Epidermal melanocyte (primary cell): Measurements from ENCODE around the gene MRPS15.

Experiments used
- DNase-seq: peaks from one replicate; pipeline ENCODE4 v3.0.0; 2011; ENCODE audit warnings: low spot score; ENCODE audit not compliant: insufficient read length

MRPS15 gene

GRCh38 chr1:36458910-36459309, 5.3 kb downstream of the MRPS15 start:
- DNase-seq = no peak

GRCh38 chr1:36457691-36458090, 6.5 kb downstream of the MRPS15 start:
- no peak for DNase-seq

- DNase-seq = no peak
Observed at GRCh38 chr1:36456391-36456928, 7.7 kb downstream of the MRPS15 start.

GRCh38 chr1:36455386-36455785, 8.8 kb downstream of the MRPS15 start:
- DNase-seq = no peak

- DNase-seq = no peak
Observed at GRCh38 chr1:36453600-36454388, 10.4 kb downstream of the MRPS15 start.

- DNase-seq = no peak
Observed at GRCh38 chr1:36453051-36453450, 11.1 kb downstream of the MRPS15 start.

- no peak for DNase-seq
Observed at GRCh38 chr1:36450919-36451305, 13.3 kb downstream of the MRPS15 start.

- DNase-seq = peak; percentile 99
Observed at GRCh38 chr1:36450270-36450918, 13.8 kb downstream of the MRPS15 start, which contains the start of gene OSCP1. Gene OSCP1, minus strand, starts transcription at chr1:36450451. Its CDS starts 82 bp downstream, at chr1:36450369.

GRCh38 chr1:36448530-36449056, 15.6 kb downstream of the MRPS15 start:
- DNase-seq = no peak

DNA sequence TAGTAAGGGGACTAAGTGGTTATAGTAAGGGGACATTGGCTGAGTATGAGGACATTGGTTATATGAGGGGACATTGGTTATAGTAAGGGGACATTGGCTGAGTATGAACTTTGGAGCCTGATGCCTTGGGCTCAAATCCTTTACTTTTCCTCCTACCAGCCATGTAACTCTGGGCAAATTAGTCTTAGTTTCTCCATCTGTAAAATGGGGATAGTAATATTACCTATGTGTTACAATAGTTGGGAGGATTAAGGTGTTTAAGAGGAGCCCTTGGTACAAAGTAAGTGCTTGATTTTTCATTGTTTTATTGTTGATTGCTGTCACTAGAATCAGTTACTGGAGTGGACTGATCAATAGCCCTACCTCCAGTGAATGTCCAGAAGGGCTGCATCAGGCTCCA, 16.7 kb downstream of the MRPS15 start:
- no peak for DNase-seq

- no peak for DNase-seq
Observed at GRCh38 chr1:36446746-36447145, 17.4 kb downstream of the MRPS15 start.

DNA sequence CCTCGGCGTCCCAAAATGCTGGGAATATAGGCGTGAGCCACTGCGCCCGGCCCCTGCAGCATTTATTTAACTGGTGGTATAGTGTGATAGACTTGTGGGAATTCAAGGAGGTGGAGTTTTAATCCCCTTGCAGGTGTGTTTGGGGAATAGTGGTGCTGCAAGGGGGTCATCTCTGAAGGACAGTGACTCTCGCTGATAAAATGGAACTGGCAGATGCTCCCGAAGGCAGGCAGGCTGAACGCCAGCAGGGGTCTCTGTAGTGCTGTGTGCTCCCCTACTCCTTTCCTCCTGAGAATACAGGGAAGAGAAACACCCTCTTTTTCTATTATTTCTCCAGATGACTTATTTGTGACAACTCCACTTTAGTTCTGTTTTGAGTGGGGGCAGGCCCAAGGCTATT, 17.9 kb downstream of the MRPS15 start:
- no peak for DNase-seq

DNA sequence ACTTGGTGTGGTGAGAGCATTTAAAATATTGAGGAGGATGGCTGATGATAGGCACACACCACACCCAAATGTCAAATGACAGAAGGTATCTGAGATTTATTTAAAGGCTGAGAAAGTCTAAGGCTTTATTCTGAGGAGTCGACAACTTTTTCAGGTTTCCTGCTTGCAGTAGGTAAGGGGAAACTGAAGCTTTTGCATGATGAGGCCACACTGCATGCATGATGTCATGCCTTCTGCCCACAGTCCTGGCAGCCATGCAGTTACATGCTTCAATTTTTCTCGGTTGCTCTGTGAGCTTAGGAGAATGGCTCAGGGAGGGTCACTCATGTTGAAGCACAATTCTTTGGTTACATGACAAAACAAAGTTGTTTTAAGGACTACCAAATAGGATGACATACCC, 20.9 kb downstream of the MRPS15 start:
- no peak for DNase-seq

- DNase-seq = no peak
Observed at GRCh38 chr1:36442337-36442736, 21.8 kb downstream of the MRPS15 start.

- no peak for DNase-seq
Observed at GRCh38 chr1:36440646-36441045, 23.5 kb downstream of the MRPS15 start.

DNA sequence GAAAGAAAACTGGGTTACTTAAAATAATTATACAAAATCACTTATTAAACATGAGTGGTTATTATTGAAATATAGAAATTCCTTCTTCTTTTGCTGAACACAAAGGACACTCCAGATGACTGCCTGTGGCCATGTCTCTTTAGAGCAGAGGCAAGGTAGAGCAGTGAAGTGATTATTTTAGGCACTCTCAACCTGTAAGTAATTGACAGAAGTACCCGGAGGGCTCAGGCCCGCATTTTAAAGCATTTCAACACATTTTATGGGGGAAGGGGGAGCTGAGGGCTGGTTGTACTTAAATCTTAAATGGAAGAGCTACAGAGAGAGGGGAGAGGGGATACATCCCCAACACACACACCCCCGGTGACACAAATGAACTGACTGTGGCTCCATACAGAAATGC, 24.1 kb downstream of the MRPS15 start:
- DNase-seq = no peak

- DNase-seq = no peak
Observed at GRCh38 chr1:36438715-36439114, 25.5 kb downstream of the MRPS15 start.

DNA sequence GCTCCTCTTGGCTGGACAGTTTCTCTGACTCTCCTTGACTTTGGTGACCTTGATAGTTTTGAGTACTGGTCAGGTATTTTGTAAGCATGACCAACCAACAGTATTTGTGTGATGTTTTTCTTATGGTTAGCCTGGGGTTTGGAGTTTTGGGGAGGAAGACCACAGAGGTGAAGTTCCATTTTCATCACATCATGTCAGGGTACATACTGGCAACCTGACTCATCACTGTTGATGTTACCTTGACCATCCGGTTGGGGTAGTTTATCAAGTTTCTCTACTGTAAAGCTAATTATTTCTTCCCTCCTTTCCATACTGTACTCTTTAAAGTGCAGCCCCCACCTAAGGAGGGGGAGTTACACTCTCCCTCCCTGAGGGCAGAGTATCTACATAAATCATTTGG, 27.4 kb downstream of the MRPS15 start:
- no peak for DNase-seq

- DNase-seq = no peak
Observed at GRCh38 chr1:36433102-36433501, 31.1 kb downstream of the MRPS15 start.

- DNase-seq = no peak
Observed at GRCh38 chr1:36432616-36433015, 31.6 kb downstream of the MRPS15 start.

DNA sequence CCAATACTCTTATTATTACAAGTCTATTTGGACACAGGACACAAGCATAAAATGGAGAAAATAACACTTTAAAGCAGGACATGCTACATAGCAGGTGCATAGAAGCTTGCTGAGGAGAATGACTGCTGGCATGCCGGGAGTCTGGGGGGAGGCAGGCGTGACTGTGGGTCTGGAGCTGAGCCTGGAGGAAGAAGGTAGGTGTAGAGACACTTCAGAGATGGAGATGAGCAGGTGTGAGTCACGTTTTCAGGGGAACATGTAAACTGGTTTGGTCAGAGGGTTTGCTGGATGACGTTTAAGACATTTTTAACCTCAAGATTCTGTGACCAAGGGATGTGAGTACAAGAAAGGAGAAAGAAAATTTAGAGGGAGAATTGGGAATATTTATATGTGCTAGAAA, 38.4 kb downstream of the MRPS15 start:
- no peak for DNase-seq

DNA sequence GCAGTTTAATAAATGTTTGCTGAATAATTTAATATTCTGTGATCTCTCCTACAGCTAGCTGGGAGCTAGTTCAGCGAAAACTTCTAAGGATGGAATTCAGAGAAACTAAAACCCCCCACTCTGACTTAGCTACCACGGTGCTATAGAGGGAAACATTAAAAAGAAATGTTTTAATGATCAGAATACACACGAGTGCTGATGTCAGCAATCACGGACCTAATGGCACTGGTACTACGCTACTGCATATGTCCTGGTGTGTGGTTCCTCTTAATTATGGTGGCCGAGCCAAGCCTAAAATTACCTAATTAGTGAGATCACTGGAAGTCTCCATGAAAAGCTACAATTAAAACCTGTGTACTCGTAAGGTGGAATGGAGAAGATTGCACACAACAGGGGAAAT, 42.5 kb downstream of the MRPS15 start:
- DNase-seq = no peak
